Pancreas (tissue), 8 donors: ENCODE results near the gene STAM. TPM values are rescaled to one million over a fixed set of nuclear protein-coding genes. Genes with fewer than 3 reads are reported as not detected.

Experiments
- polyA plus RNA-seq, 2 donors: library from polyadenylated mRNA; stranded (reverse); fragments of 200-250 nt; gene quantifications; one replicate each; pipeline ENCODE4 v1.2.3, GENCODE V29; 2013
- total RNA-seq, 6 donors: library from RNA; stranded (reverse); fragmentation: NEBNext Ultra II Directional in 4 of 6; extraction: Animal tissue kit (Norgen Biotek cat#: 25700) in 4 of 6; gene quantifications; one replicate each; pipeline versions ENCODE4 v1.2.1 to v1.2.4, GENCODE V29; 2021 to 2023
- donor health status: healthy with polysubstance abuse.
- donor health status: DM: no; HTN: no; CAD: no; lungs with moderate emphysema.
- donor health status: DM: no; HTN: no; CAD: no.
- donor health status: Bipolar disorder and iron deficiency.
- donor health status: DM: yes; HTN: yes; CAD: no.
- donor health status: DM: no; HTN: no; CAD: no.
- donor health status: DM: no; HTN: no; CAD: no.
- donor health status: DM: yes; HTN: yes; CAD: no.

The STAM gene
- total and polyA plus RNA-seq, 8 donors, result 5.4 to 15.4 (median 11.0) TPM

Other genes with a start within 250 kb of the STAM start
- gene ST8SIA6, start 189.6 kb upstream of the STAM start, total RNA-seq, result under 1 TPM in 3 of 6 donors, not detected in 3; 0.12 to 0.15 (median 0.12) TPM
- under 1 TPM in 1 of 2 donors, not detected in 1; 0.08 TPM for gene ST8SIA6, start 189.6 kb upstream of the STAM start, polyA plus RNA-seq
- gene HACD1, start 26.8 kb upstream of the STAM start, total RNA-seq, result 1 to 10 TPM in 4 of 6 donors, under 1 TPM in 2; 0.46 to 8.2 (median 2.8) TPM
- 1 to 10 TPM; 3.7 to 6.0 TPM for gene HACD1, start 26.8 kb upstream of the STAM start, polyA plus RNA-seq
- gene TMEM236, start 108.0 kb downstream of the STAM start, total RNA-seq, result under 1 TPM; 0.22 to 0.95 (median 0.49) TPM
- 1 to 10 TPM in 1 of 2 donors, under 1 TPM in 1; 0.49 to 1.4 TPM for gene TMEM236, start 108.0 kb downstream of the STAM start, polyA plus RNA-seq
- gene MRC1, start 165.2 kb downstream of the STAM start, total RNA-seq, result 10 to 100 TPM in 2 of 6 donors, 1 to 10 TPM in 4; 1.2 to 23.6 (median 4.7) TPM
- 1 to 10 TPM; 2.2 to 3.8 TPM for gene MRC1, start 165.2 kb downstream of the STAM start, polyA plus RNA-seq